B cell (primary cell): Measurements from ENCODE around the gene PRKN.

ENCODE experiments used
- CTCF ChIP-seq: fragments of 200-600 bp; IDR thresholded peaks from one replicate; pipeline ENCODE4 v1.8.0; 2022; ENCODE audit warnings: antibody characterized with exemption, mild to moderate bottlenecking
- EZH2 ChIP-seq: IDR thresholded peaks from 2 replicates; pipeline ENCODE4 v1.6.1; 2012; ENCODE audit warnings: borderline replicate concordance, low read depth, mild to moderate bottlenecking, moderate library complexity, low read length; ENCODE audit not compliant: insufficient read depth, poor library complexity, severe bottlenecking

- TF ChIP-seq CTCF (no peak), EZH2 (no peak)
These were observed 549.3 kb downstream of the PRKN start for GRCh38 chr6:162178266-162178665.
